GM19023 (cell line): Measurements from ENCODE around the gene HOXC9.

Experiments
- ATAC-seq: cut with Tn5 transposase; IDR thresholded peaks from one replicate; pipeline ENCODE4 v1.9.1; 2021; ENCODE audit warnings: mild to moderate bottlenecking, moderate library complexity; ENCODE audit not compliant: unreplicated experiment

HOXC9 gene

GRCh38 chr12:54012631-54013409, 12.9 kb downstream of the HOXC9 start:
- ATAC-seq = no peak

DNA sequence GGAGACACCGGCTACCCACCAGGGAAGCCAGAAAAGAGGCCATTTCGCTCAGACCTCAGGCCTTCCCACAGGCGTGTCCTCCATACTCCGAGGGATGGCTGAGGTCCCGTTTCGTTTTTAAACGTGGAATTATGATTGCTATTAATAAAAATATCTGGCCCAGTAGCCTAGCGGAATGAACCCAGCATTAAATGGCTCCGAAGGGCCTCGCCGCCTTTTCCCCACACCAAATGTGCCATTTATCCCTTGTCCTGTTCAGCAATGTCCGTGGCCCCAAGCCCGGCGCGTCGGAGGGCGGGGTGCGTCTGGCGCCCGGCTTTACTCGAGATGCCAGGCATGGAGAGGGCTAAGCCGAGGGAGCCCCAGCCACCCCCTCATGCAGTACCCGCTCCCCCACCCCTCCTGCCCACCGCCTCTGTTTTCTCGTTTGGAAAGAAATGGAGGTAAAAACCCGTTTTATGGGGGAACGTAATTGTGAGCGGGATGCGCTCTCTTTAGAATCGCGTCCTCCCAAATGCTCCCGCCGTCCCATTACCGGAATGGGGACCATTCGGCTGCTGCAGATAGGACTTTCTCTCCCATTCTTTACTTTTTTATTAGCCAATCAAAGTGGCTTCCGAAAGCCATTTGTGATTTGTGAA, 14.5 kb downstream of the HOXC9 start:
- no peak for ATAC-seq

DNA sequence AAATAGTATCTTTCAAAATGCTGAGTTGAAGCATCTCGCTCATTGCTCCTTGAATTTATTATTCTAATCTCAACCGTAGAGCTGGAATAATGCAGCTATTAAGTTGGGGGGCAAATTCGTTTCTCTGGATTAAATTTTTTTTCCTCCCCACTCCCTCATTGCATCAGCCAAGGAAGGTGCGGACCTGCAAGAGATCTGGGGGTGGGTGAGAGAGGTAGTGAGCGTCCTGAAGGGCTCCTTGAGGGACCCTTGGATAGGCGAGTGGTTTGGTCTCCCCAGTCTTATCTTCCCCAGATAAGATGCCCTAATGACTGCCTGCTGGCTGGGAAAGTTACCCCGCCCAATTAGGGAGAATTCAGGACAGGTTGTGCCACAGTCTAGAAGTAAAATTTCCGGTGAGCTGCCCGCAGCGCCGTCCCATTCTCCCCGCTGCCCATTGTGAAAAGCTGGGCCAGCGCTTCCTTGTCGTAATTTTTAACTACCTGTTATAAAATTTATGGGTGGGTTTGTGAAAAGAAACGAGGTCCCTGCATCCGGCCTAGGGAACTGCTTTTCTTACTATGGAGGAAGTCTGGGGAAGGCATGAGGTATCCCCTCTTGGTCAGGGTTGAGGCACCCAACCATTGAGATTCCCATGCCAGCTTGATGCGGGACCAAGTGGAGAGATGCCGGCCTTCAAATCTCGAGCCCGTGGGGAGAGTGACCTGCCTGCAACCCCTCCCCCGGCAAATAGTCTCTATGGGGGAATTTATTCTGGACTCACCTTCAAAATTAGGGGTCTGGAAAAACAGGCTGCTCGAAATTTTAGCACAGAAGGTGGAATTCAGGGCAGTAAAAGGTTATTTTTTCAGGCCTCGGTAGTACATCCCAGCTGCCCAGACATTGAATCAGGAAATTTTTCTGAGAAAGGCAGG, 15.3 kb downstream of the HOXC9 start:
- no peak for ATAC-seq

DNA sequence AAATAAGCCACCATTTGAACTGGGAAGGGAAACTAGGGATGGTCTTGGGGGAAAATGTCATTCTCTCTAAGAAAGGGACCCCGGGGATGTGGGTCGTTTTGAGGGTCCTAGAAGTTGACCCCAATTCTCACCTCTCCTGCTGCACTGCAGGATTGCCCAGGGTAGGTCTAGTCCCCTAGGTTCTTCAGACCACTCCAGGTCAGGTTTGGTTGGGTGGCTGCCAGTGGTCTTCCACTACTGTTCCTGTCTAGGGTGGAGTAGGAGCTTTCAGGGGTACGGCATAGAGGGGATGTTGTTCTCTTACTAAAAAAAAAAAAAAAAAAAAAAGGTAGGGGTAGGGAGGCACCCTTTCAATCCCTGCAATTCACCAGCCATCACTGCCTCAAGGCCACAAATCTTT, 16.1 kb downstream of the HOXC9 start:
- ATAC-seq = no peak

GRCh38 chr12:54016478-54016964, 16.6 kb downstream of the HOXC9 start:
- no peak for ATAC-seq

DNA sequence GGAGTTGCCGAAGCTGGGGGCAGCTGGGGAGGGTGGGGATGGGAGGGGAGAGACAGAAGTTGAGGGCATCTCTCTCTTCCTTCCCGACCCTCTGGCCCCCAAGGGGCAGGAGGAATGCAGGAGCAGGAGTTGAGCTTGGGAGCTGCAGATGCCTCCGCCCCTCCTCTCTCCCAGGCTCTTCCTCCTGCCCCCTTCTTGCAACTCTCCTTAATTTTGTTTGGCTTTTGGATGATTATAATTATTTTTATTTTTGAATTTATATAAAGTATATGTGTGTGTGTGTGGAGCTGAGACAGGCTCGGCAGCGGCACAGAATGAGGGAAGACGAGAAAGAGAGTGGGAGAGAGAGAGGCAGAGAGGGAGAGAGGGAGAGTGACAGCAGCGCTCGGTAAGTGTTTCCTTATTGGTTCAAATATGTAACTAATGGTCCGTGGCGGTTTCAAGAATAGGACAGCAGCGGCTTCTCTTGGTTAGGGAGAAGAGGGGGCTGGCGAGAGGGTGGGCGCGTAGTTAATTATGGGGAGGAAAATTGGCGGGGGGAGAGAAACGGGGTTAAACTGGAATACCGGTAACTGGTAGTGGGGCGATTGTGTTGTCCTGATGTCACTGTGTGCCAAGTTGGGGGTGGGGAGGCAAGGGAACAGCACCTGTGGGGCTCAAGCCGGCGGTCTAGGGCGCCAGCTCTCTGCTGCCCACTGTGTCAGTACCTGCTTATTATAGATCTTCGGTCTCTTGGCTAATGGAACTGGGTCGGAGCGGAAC, 17.2 kb downstream of the HOXC9 start:
- ATAC-seq = peak; percentile 32

DNA sequence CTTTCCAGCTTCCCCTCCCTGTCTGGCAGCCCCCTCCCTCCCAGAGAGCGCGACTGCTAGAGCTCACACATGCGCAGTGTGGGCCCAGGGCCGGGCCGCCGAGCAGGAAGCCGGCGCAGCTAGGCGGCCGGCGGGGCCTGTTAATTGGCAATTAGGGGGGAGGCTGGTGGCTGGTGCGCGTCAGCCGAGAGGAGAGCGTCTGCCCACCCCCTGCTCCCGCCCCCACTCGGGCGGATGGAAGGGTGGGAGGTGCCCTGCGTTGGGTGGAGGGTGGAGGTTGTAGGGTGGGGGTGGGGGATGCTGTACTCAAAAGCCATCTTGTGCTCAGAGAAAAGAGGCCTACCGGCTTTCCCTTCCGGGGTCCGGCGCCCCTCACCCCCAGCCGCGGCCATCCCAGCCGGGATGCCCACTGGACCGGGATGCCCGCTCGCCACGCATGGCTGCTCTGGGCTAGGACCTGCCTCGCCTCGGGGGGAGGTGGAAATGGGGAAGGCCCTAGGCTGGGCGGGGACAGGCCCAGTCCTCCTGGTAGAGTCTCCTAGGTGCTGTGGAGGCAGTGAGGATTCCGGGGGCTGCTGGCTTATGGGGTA, 18.0 kb downstream of the HOXC9 start:
- ATAC-seq = peak; percentile 84

DNA sequence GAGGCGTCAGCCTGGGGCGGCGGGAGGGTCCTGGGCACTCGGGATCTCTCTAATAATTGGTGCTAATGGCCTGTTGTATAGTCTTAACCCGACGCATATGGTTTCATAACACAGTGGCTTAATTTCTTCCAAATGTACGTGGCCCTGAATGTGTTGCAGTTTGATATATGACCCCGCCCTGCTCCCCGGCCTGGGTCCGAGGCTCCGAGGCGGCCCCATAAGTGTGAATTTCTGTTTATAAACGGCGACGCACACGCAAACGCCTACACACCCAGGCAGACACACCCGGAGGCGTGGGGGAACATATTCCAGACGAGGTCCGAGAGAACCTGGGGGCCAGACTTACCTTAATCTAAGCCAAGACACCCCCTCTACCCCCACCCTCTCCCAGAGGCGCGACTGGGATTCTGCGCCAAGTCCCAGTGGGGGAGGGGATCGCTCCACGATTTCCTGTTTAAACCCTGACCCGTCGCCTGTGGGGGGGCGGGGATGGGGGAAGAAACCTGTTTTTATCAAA, 18.6 kb downstream of the HOXC9 start:
- no peak for ATAC-seq

- ATAC-seq = no peak
These were observed 19.3 kb downstream of the HOXC9 start for GRCh38 chr12:54019091-54019811.

DNA sequence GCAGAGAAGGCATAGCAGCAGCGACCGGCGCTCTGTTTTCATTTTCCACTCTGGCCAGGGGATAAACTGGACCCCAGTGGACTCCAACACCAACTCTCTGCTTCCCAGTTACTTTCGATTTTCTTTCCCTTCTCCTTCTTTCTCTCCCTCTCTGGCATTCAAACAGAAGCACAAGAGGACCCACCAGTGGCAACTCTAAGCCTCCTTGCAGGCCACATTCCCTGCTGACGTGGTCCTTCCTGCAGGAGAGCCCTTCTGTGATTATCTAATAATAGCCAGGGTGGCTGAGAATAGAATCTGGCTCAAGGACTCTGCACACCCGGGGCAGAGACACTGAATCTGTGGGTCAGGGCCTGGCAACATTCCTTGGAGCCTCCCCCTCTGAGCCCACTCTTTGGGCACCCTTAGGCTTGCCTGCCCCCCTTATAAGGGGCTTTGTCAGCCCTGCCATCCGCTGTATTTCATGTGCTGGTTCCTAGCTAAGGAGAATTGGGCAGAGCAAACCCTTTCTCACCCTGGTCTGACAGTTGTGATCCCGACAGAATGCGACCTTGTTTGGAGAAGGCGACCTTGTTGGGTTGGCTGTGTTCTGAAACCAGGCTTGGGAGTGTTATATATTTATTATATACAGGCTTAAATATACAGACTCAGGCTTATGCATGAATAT, 20.1 kb downstream of the HOXC9 start:
- ATAC-seq = no peak

GRCh38 chr12:54020591-54021405, 20.8 kb downstream of the HOXC9 start:
- no peak for ATAC-seq

GRCh38 chr12:54021432-54022013, 21.6 kb downstream of the HOXC9 start:
- no peak for ATAC-seq

GRCh38 chr12:54022960-54023884, 23.3 kb downstream of the HOXC9 start:
- ATAC-seq = no peak

- no peak for ATAC-seq
These were observed 24.2 kb downstream of the HOXC9 start for GRCh38 chr12:54024127-54024526.

DNA sequence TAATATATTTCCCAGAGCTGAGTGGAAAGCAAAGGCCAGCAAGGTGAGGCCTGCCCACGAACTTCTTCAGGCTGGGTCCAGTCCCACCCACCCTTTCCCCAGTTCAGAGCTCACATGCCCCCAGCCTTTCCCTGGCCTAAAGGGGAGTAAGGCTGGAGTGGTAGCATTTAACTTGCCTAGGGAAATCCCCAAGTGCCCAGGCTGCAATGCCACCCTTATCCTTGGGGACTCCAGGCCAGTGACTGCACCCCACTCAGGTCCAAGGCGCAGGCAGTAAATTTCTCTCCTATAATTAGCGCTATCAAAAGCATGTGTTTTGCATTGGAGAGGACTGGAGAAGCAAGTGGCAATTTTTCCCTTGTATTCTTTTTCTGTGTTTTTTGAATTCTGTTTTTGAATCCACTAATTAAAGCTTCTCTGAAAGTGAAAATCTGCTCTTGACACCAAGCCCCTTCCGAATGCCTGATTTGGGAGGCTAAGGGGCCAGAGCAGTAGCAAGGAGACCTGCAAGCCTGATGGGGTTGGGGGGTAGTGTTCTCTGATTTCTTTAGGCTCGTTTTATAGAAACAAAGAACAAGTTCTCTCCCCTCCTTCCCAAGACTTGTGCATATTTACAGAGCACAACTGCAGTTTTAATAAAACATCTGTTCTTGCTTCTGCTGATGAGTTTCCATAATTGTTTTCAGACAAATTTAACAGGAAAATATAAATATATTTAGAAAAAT, 24.8 kb downstream of the HOXC9 start:
- no peak for ATAC-seq
